ENCODE data around the gene THOC7. TPM values are rescaled to one million over a fixed set of nuclear protein-coding genes. Genes with fewer than 3 reads are reported as not detected.

THOC7 gene
- total and polyA plus RNA-seq, 7 donors: 61.0 to 102 (median 76.9) TPM

DNA sequence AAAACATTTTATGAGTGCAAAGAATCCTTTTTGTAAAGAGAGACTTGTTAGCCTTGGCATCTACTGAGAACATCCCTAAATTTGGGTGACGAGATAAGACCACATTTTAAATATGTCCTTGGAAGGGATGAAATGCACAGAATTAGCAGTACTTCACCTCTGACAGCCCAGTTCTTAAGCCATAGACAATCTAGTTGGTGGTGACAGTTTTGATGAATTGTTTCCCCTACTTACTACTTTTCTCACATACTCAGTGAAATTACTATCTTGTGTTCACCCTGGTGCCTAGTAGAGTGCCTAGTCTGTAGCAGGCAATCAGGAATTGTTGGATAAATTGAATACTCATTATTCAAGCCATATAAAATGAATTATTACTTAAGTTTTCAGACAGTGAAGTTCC is 45.2 kb upstream of the THOC7 start:
- TF ChIP-seq, protein P1, sequence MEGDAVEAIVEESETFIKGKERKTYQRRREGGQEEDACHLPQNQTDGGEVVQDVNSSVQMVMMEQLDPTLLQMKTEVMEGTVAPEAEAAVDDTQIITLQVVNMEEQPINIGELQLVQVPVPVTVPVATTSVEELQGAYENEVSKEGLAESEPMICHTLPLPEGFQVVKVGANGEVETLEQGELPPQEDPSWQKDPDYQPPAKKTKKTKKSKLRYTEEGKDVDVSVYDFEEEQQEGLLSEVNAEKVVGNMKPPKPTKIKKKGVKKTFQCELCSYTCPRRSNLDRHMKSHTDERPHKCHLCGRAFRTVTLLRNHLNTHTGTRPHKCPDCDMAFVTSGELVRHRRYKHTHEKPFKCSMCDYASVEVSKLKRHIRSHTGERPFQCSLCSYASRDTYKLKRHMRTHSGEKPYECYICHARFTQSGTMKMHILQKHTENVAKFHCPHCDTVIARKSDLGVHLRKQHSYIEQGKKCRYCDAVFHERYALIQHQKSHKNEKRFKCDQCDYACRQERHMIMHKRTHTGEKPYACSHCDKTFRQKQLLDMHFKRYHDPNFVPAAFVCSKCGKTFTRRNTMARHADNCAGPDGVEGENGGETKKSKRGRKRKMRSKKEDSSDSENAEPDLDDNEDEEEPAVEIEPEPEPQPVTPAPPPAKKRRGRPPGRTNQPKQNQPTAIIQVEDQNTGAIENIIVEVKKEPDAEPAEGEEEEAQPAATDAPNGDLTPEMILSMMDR (IDR thresholded peaks at IDR 0.05): no peak
- Histone ChIP-seq H3K36me3 (ENCODE audit: insufficient read depth in 1 of 2, low read depth in 1 of 2) (no peaks in the 10 kb centered on the region), H3K9me3 (no peaks in the 10 kb centered on the region), H3K27ac (no peak overlapping the region), H3K27me3 (ENCODE audit: insufficient read depth in 3 of 3, low read length in 2 of 3) (no peaks in the 10 kb centered on the region), H3K4me3 (no peak overlapping the region), H3K4me1 (peaks cover 13% of the 10 kb centered on the region)
- no peak for DNase-seq
- intact Hi-C loops (cut with DNase I): loop anchor here in 1 of 2 donors (5.0 kb wide), 1 partner anchor 41 kb away; no protein-coding TSS in a partner anchor
- ATAC-seq: no peak
- WGBS, 3 donors: 61 to 80% (median 67%) methylated on average over 1 of the region's 1 CpG

DNA sequence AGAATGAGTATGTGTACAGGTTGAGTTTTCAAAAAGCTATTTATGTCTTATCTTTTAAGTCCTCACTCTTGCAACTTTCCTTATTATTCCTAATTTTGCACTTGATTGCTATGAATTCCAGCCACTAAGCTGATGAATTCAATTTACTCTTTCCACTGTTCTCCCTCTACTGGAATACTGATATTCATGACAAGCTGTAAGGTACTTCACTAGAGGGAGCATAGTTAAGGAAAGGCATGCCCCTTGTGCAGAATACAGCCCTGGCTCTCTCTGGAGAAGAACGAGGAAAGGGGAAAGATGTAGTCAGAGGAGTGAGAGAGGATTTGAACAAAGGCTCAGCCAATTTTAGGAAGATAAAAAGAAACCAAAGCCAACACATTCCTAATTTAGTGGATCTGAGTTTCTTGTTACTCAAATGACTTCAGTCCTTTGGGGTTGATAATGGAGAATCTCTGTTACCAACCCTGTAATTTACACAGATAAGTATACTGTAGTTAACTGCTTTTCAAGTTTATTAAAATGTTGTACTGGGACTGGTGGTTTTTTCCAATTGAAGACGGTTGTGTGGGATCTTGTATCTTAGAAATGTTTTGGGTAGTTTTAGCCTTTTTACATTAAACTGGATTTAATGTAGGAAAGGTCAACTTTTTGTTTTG is 44.6 kb upstream of the THOC7 start:
- Histone ChIP-seq H3K27ac (no peak overlapping the region), H3K27me3 (ENCODE audit: insufficient read depth in 3 of 3, low read length in 2 of 3) (no peaks in the 10 kb centered on the region), H3K36me3 (ENCODE audit: insufficient read depth in 1 of 2, low read depth in 1 of 2) (no peaks in the 10 kb centered on the region), H3K4me1 (peaks cover 7% of the 10 kb centered on the region), H3K4me3 (no peak overlapping the region), H3K9me3 (no peaks in the 10 kb centered on the region)
- intact Hi-C loops (cut with DNase I): loop anchor here in 1 of 2 donors (5.0 kb wide), 1 partner anchor 41 kb away; no protein-coding TSS in a partner anchor
- 54 to 57% (median 54%) methylated on average over 2 of the region's 2 CpGs for WGBS, 3 donors
- DNase-seq: no peak
- TF ChIP-seq, protein P1 (IDR thresholded peaks at IDR 0.05): no peak
- ATAC-seq: no peak

DNA sequence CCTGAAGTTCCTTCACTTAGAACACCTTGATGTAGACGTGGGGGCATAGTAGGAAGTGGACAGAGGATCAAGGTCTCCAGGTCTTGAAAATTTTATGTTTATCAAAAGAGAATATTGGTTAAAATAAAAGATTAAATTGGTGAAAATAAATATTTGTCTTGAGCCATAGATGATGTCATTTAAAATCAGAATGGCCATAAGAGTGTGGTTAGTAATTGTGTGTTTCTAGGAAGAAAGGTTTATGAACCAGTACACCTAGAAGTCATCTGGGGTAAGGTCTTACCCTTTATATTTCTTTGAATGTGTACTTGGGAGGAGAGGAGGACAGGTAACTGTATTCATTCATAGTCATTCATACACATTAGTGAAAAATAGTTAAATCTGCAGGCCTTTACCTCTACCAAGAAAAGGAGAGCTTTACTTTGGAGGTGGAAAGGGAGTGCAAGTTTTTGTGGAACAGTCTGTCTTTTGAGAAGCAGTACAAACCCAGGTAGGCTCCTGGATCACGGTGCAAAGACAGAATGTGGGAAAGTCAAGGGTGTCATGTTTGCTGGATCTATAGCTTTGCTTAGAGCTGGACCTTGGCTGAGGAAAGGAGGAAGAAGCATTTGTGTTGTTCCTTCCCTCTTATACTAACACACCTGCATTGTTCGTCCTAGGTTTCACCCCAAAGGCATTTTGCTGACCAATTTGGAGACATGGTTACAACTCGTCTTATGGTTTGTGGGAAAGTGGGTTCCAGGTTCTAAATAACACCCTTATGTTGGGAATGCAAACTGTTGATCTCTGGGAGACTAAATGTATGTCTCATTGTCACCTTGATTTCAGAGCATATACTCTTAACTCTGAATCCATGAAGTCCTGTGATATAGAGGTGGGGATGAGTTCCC is 42.4 kb upstream of the THOC7 start:
- Histone ChIP-seq H3K4me1 (no peaks in the 10 kb centered on the region), H3K27me3 (ENCODE audit: insufficient read depth in 3 of 3, low read length in 2 of 3) (no peaks in the 10 kb centered on the region), H3K27ac (no peak overlapping the region), H3K36me3 (ENCODE audit: insufficient read depth in 1 of 2, low read depth in 1 of 2) (peaks cover 0 to 1% of the 10 kb centered on the region in 2 donors), H3K4me3 (no peak overlapping the region), H3K9me3 (no peaks in the 10 kb centered on the region)
- intact Hi-C loops (cut with DNase I): loop anchor here in 1 of 2 donors (5.0 kb wide), 1 partner anchor 39 kb away; no protein-coding TSS in a partner anchor
- DNase-seq (no peak), ATAC-seq (no peak)
- TF ChIP-seq, protein P1 (IDR thresholded peaks at IDR 0.05): no peak
- 91 to 96% (median 92%) methylated on average over 4 of the region's 4 CpGs for WGBS, 3 donors

DNA sequence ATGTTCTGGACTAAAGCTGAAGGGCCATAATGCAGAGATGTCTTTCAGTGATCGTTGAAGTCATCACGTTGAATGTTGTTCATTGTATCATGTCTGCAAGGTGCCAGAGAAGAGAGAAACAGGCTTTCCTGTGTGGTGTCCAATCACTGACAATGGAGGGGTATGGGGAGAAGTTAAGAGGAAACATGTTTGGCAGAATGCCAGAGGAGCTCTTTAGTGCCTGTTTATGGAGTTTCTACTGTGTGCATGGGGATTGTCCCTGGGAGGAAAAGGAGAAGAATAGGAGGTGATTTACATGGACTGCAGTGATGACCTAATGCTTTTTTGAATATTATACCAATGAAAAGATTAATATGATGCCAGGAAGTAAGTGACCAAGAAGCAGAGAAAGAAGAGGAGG is 36.9 kb upstream of the THOC7 start:
- Histone ChIP-seq H3K4me3 (no peak overlapping the region), H3K27ac (no peak overlapping the region), H3K9me3 (no peaks in the 10 kb centered on the region), H3K27me3 (ENCODE audit: insufficient read depth in 3 of 3, low read length in 2 of 3) (no peaks in the 10 kb centered on the region), H3K4me1 (peaks cover 18% of the 10 kb centered on the region), H3K36me3 (ENCODE audit: insufficient read depth in 1 of 2, low read depth in 1 of 2) (peaks cover 3 to 29% of the 10 kb centered on the region in 2 donors)
- DNase-seq: no peak
- intact Hi-C loops (cut with DNase I): no loop called here
- WGBS, 3 donors: 69 to 85% (median 69%) methylated on average over 2 of the region's 2 CpGs
- TF ChIP-seq, protein P1 (IDR thresholded peaks at IDR 0.05): no peak
- ATAC-seq: no peak
